HuH-7.5 (cell line): ENCODE measurements around the gene C5.

ENCODE experiments used
- DNase-seq: peaks from one replicate; pipeline ENCODE4 v3.0.0; 2011; ENCODE audit warnings: low spot score

Gene C5

DNA sequence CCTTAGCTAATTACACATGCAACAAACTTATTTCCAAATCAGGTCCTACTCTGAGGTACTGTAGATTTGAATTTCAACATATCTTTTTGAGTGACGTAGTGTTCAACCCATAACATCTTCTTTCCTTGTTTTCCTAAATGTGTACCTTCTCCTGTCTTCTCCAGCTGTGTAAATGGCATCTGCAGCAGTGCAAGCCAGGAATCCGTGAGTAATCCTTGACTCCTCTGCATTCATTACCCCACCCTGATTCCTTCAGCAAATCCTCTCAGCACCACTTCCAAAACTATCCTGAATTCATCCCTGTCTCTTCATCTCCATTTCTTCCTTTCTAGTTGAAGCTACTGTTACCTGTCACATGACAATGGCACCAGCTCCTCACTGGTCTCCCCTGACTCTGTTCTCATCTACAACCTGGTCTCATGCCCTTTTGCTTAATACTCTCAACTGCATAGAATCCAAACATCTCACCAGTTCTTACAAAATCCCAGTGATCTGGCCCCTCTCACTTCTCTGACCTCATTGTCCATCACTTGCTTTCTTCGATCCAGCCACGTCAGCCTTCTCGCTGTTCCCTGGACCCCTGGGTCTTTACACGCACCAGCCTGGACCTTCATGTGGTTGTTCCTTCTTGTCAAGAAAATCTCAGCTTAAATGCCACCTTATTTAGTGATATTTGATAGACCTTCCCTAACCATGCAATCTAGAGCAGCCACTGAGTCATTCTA is 108.9 kb downstream of the C5 start:
- DNase-seq: no peak

DNA sequence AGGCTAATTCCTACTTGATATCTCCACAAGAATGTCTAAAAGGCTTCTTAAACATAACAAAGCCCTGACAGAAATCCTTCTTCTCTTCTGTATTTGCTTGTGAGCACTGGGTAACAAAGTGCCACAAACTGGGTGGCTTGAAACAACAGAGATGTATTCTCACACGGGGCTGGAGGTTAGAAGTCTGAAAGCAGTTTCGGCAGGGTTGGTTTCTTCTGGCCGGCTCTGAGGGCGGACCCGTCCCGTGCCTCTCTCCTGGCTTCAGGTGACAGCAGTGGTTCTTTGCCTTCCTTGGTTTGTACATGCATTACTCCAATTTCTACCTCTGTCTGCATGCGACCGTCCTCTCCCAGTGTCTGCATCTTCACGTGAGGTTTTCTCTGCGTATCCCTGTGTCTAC is 109.5 kb downstream of the C5 start:
- DNase-seq: no peak

DNA sequence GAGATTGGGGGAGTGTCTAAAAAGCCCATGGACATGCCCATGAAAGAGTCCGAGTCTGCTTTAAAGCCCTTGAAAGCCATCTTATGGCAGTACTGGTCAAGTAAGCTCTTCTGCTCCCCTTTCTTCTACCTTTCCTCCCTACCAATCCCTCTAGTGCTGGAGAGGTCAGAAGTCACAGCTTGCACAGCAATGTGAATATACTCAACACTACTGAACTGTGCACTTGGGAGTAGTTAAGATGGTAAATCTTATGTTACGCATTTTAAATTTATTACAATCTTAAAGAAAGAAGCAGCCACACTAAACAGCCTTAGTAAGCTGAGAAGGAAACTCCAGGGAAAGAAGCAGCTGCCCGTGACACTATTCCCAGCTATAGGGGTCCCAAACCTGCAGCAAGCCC is 111.2 kb downstream of the C5 start:
- no peak for DNase-seq

DNA sequence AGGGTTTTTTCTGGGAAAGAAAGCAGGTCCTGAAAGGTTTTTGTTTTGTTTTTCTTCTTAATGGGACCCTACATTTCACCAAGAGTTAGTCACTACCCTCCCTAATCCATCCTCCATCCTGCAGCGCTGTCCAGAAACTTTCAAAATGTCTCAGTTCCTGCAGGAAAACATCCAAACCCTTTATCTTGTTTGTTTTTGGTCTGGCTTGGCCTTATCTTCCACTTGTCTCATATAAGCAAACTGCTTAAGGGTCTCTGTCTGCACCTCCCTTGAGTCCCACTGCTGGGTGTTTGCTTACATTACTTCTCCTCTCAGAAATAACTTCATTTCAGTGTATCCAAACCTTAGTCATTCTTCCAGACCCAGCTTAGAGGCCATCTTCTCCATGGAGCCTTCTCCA is 112.5 kb downstream of the C5 start:
- DNase-seq: no peak

DNA sequence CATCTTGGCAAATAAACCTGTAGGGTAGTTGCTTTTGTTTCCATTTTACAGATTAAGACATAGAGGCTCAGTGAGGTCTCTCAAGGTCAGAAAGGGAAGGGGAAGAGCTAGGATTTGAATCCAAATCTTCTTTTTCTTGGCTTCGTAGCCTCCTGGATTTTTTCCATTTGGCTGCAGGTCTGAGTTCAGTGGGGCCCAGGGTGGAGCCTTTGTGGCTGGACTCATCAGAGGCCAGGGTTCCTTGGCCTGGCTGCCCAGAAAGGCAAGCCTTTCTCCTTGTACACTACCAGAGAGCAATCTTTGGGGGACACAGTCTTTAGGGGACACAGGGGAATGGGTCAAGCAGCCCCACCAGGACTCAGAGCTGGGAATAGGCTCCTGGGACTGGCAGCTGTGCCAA is 112.9 kb downstream of the C5 start:
- no peak for DNase-seq

DNA sequence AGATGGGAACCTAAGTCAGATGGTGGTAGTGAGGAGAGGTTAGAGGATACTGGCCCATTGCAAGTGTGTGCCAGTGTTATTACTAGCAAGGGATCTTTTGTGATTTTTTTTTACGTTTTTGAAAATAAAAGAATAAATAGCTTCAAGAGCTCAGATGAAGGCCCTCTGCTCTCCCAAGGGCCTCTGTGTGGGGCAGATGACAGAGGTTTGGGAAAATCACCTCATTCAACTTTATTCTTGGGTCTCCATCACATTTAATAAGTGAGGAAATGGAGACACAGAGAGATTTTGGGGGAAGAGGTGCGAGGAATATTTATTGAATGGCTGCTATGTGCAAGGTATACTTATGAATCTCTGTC is 113.3 kb downstream of the C5 start:
- DNase-seq: no peak

DNA sequence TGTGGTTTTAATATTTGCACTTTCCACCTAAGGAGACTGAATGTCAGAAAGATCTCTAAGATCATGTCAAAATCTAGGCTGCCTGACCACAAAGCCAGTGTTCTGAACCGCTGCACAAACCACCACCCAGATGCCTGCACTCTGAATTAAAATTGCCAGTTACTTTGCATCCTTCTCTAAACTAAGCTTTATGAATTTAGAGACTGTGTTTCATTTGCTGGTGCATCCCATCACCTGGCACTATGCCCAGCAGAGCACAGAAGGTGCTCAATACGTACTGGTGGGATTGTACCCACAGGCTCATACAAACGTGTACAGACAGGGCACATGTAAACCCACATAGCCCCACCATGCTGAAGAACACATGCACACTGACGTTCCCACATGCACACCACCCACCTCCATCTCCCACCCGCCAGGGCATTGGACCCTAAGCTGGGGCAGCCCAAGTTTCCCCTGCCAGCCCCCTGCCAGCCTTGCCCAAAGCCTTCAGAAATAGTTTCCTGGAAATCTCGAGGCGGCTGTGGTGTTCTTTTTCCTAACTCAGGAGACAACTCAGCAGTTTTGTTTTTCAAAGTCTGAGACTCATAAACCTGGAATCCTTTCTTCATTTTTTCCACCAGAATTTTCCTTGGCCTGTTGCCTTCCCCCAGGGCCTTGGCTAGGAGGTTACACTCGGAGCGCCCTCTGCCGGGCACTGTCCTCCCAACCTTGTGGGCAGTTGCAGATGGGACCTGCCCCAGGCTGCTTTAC is 113.9 kb downstream of the C5 start:
- peak; percentile 93 for DNase-seq

DNA sequence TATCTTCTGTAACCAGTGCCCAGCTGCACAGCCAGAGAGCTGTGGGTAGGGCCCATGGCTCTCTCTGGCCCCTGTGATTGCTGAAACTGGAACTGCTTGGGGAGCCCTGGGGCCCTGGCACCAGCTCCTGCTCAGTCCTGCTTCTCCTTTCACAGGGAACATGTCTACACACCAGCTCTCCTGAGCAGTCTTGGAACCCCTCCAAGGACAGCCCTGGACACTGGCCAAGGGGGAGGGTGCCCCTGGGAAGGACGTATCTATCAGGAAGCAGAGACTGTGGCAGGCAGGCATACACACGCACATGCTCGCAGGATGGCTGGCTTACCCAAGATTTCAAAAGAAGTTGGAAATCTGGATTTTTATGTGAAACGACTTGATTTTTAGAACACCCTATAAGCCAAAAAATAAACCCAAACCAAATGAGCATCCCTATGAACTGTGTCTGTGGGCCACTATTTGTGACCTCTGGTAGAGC is 114.7 kb downstream of the C5 start:
- no peak for DNase-seq

DNA sequence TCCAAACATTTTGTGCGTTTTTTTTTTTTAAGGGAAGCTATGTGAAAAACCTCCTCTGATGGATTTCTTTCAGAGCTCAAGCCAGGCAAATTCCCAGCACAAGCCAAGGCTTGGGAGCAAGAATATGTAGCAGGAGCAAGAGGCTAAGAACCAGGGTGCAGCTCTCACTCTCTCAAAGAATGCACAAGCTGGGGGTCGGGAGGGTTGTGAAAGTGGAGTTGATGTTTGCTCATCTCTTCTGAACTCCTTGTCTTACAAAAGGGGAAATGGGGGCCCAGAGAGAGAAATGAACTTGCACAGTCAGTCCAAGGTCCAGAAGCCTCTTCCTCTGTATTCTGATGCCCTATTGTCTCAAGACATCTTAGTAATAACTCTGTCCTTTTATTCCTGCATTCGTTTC is 115.8 kb downstream of the C5 start:
- no peak for DNase-seq

DNA sequence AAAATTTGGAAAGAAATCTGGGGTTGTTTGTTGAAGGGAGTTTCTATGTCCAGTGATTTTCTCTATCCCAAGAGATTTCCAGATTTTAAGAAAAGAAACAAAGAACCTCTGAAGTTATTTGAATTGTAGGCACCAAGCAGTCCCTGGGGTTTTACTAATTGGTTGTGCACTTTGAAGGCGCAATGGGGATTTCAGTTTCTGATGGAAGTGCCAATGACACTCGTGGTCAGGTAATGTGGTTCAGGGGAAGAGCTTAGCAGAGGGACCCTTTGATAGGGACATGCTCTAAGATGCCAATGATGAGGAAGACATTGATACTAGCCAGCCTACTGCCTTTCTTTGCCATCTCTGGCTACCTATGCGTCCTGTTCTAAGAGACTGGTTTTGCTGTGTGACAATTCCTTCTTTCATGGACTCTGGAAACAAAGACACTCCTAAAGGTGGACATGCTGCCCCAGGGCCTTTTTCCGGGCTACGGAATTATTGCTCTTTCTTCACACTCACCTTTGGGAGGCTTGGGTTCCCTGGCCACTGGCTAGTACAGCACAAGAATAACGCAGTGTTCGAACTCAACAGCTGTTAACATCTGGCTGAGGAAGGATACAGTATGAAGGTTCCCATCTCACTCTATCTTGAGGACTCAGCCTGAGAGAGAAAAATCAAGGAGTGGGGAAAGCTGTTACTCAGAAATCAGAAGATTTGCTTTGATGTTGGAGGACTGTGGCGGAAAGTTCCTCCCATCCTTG is 116.6 kb downstream of the C5 start:
- DNase-seq: no peak

DNA sequence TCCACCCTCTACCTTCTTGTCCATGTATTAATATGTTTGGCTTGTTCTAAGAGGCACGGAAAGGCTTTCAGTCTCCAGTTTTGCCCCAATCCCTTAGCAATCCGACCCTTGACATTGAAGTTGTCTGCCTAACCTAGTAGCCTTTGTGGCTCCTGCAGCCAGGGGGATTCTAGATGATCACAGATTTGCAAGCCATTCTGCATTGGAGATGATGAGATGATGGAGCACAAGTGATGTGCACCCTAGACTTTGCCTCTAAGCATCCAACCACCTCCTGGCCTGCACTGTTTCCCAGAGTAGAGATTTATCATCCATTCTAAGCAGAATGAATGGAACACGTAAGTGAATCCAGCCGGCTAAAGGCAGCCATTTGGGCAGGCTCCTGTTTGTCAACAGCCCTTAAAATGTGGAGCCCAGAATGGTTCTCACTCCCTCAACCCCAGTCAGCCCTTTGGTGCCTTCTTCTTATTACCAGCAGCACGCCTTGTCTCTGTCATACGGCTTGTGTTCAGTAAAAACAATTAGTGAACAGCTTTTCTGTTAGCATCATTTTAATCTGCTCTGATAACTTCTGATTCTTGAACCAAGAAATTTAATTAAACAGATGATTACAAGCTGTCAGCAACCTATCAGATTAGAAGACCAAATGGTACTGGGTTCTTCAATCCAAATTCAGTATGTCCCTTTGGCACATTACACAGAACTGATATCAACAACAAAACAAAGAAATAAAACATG is 117.8 kb downstream of the C5 start:
- no peak for DNase-seq

DNA sequence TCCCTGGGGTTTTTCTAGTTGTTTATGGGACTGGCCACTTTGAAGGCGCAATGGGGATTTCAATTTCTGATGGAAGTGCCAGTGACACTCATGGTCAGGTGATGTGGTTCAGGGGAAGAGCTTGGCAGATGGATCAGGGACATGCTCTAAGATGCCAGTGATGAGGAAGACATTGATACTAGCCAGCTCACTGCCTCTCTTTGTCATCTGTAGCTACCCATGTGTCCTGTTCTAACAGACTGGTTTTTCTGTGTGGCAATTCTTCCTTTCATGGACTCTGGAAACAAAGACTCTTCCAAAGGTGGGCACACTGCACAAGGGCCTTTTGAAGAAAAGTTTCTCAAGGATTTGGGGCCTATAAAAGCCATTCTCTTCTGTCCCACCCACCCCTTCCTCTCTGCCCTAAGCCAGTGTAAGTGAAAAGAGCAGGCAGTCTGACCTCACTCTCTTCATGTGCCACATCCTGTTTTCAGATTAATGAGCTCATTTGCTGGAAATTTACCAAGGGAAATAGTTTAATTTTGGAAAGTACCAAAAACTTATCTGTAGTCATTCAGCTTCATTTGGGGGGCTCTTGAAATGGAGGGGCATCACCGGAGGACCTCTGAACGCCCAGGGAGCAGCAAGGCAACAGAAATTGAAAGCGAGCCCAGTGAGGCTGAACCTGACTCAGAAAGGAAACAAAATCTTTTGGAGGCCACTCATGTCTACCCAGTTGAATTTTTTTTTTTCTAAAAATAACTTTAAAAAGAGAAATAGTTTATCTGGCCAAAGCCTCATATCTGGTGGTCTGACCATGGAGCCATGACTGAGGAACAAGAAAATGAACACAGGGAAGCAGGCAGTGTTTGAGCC is 118.6 kb downstream of the C5 start:
- DNase-seq: no peak

DNA sequence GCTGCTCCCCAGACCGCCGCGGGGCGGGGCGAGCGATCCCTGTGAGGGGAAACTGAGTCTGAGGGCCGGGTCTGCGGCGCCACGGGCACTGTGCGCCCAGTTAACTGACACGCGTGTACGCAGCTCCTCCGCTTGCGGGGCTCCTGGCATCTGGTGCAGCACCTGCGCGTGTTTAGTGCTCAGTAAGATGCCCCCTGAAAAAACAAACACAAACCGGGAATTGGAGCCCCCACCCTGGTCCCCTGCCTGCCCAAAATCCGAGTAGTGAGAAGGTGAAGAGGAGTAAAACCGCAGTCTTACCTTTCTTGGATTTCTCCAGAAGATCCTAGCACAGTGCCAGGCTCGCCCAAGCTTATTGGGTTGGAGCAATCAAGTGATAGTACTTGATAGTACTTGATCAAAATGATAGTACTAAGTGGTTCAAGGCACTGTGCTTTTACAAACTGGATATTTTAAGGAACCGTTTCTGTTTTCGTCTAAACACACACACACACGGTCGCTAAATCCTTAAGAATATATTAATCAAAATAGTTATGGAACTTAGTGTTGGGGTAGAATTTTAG is 120.8 kb downstream of the C5 start:
- DNase-seq: no peak

DNA sequence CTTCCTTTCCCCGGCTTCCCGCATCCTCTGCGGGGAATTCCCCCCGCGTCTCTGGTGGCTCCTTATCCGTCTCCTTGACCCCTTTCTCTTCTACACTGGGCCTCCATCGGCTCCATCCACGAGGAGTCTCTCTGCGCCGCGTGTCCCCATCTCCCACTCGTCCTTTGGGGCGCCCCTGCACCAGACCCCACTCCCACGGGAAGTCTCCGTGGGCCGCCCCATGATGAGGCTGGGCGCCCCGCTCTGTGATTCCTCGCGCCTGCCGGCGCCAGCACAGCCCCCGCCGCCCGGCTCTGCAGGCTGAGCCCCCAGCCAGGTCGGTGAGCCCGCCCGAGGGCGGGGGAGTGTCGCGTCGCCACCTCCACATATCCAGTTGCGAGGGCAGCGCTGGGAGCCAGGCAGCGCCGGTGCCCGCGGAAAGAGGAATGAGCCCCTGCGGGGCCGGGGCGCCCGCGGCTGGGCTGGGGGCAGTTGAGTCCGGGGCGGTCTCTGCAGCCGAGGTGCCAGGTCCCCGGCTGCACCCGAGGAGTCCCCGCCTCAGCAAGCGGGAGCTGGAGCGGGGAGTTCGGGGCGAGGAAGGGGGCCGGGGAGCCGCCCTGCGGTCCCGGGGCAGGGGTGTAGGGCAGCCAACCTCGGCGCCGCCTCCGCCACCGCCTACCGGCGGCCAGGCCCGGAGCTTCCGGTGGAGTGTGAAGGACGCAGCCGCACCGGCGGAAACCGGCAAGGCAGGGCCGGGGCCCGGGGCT is 121.4 kb downstream of the C5 start:
- DNase-seq: peak; percentile 87

DNA sequence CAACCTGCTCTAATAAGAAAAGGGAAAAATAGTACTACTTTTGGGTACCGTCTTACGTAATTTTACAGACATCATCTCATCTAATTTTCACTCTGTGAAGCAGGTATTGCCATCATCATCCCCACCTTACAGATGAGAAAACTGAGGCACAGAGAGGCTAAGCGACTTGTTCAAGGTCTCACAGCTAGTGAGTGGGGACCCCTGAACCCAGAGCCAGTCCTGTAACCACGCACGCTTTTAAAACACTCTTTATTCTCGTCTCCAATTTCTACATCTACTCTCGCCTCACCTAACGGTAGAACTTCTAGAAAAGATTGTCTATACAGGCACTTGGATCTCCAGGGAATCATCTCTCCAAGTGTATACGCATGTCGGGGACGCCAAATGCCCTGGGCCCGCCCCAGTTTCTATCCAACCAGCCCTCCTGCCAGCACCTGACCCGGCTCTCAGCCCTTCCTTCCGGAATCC is 122.0 kb downstream of the C5 start:
- DNase-seq: no peak

DNA sequence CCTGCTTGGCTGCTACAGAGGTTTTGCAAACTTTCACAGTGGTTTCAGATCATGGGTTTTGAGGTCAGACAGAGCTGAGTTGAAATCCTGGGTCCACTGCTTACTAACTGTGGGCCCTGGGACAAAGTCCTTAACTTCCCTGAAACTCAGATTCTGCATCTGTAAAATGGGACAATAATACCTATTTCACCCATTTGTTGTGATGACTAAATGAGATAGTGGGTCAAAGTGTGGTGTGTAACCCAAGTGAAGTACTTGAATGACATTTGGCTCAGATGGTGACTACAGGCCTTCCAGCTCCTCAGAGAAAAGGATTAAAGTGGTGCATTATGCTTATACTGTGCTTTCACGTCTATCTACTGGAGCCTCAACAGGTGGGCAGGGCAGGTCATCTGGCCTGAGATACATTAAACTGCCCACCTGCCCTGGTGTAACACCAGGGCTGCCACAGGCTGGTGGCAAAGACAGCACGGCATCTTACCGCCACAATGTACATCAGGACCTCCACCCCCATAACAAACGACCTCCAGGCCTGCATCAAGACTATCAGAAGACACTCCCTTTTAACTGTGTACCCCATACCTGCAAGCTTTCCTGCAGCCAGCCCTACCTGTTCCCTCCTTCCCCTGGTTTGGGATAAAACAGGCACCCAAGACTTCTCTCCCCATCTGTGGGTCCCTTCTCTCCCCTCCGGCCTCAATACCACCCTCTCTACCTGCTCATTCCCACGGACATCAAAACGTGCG is 122.6 kb downstream of the C5 start:
- DNase-seq: no peak

DNA sequence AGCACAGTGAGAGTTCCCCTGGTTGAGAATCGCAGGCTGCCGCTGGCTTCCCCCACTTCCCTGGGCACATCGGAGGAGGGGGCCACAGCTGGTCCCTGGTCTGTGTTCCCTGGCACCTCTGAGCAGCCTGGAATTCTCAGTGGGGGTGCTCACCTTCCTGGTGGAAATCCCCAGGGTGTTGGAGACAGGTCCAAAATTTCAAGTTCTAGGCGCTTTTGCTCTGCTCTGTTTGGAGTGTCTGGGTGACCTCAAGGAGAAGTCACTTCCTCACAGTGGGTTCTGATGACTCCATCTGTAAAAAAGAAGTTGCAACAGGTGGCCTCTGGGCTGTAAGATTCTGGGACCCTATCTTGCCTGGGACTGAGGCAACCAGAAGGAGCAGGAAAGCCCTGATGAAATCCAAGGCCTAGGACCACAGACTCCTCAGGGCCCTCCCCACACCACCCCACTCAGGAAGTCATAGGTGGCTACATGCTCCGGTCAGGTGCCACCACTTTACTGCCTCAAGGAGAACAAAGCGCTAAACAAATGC is 123.6 kb downstream of the C5 start, which contains the start of gene TRAF1:
TSS of gene TRAF1 (minus strand) at position 400 of the 532 bp plus-strand sequence. CDS start 721 bp downstream, outside the sequence.
- no peak for DNase-seq

DNA sequence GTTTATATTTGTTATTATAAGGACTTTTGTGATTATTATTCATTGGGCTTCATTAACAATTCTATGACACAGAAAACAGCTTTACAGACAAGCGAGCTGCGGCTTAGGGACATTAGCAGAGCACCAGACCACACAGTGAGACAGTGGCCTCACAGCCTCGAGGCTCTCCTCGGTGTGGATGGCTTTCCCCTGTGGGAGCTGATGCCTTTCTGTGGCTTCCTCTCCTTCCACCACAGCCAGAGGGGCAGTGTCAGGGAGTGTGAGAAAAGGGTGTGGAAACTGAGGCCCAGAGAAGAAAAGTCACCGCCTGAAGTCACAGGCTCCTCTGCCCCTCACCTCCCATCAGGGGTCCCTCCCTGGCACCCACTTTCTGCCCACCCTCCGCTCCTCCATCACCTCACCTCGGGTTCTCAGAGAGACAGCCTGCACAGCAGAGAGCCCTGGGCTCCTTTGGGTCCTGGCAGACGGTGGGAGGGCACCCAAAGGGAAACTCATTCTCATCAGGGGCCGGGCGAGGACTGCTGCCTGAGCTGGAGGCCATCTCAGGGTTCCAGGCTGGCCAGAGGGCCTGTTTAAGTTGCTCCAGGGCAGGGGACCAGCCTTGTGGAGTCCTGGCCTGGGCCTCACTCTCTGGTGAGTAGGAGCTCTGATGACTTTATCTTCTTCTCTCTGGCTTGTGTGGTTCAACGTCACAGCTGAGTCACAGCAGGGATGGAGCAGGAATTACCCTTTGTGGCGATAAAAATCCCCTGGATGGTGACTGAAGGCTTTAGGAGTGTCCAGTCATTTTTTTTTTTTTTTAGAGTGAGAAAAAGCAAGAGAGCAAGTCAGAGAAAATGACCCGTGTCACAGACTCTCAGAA is 124.3 kb downstream of the C5 start:
- DNase-seq: no peak
